Activated CD4-positive, alpha-beta T cell treated with anti-CD3 and anti-CD28 coated beads for 36 hours (primary cell): ENCODE data around the gene DELE1. TPM values are rescaled to one million over a fixed set of nuclear protein-coding genes. Genes with fewer than 3 reads are reported as not detected.
A peak's percentile ranks its signal among the peaks of the same experiment; 100 is the strongest.

Experiments
- ATAC-seq: fragments of 200-7000 bp; cut with Tn5 transposase; one replicate; pipeline ENCODE4 v1.10.0; 2021; ENCODE audit warnings: mild to moderate bottlenecking, moderate library complexity
- CTCF ChIA-PET: fragments of 350-600 bp; sonication (Branson Sonifier 250); formaldehyde crosslinking; loops from one replicate; lab custom pipeline; 2021; ENCODE audit warnings: antibody characterized with exemption; lab: Charles Lee
- POLR2A ChIA-PET: fragments of 350-600 bp; sonication (Branson Sonifier 250); formaldehyde crosslinking; loops from one replicate; lab custom pipeline; 2021; ENCODE audit warnings: antibody characterized with exemption, inconsistent platforms; lab: Charles Lee
- DNase-seq: peaks from one replicate; pipeline ENCODE4 v3.0.0-alpha.2; 2020
- H3K27ac Mint-ChIP-seq: one replicate; pipeline ENCODE4 v1.8.0; 2021; ENCODE audit warnings: mixed read lengths
- H3K27me3 Mint-ChIP-seq: one replicate; pipeline ENCODE4 v1.8.0; 2021; ENCODE audit warnings: mixed read lengths
- H3K36me3 Mint-ChIP-seq: one replicate; pipeline ENCODE4 v1.8.0; 2021; ENCODE audit warnings: low read depth, mixed read lengths
- H3K4me1 Mint-ChIP-seq: one replicate; pipeline ENCODE4 v1.8.0; 2021; ENCODE audit warnings: mixed read lengths
- H3K4me3 Mint-ChIP-seq: one replicate; pipeline ENCODE4 v1.8.0; 2021; ENCODE audit warnings: mild to moderate bottlenecking, moderate library complexity, mixed read lengths
- H3K9me3 Mint-ChIP-seq: one replicate; pipeline ENCODE4 v1.8.0; 2021; ENCODE audit warnings: low read depth, mixed read lengths
- intact Hi-C, 2 experiments: fragments of 100-400 bp; cut with DNase I in 1 of 2; cut with micrococcal nuclease in 1 of 2; formaldehyde crosslinking; loops; one replicate each; pipeline versions ENCODE4 v1.14.2 to v1.15.1; 2022 to 2024; cut with DNase I, micrococcal nuclease
- total RNA-seq, 2 experiments: library from RNA; stranded (reverse); gene quantifications; one replicate each; pipeline ENCODE4 v1.2.3, GENCODE V29; 2021

The DELE1 gene
- total RNA-seq, 2 experiments from 2014 or later, result 48.7 to 56.1 TPM

DNA sequence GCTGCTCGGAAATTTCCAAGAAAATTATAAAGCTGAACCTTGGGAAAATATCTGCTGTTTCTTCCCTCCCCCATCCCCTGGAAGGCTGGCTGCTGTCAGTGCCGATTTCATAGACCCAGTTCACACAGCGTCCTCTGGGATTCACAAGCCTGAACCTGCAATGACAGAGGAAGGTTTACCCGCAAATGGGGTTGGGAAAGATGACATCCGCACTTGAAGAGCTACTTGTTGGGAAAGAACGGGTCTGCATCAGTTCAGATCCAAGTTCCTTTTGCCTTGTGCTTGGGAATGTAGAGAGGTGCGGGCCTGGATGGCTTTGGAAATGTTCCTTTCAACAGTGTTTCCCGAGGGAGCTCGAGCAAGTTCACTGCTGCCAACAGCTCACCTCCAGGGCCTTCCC lies 20.4 kb downstream of the DELE1 start:
- intact Hi-C loops, result no loop called here
- Mint-ChIP-seq H3K4me3 (no peak overlapping the region), H3K27me3 (no peaks in the 10 kb centered on the region), H3K4me1 (peaks cover 3% of the 10 kb centered on the region), H3K27ac (no peak overlapping the region), H3K36me3 (peaks cover 9% of the 10 kb centered on the region), H3K9me3 (no peaks in the 10 kb centered on the region)
- ChIA-PET CTCF (interaction anchor here (1.0 to 1.8 kb wide), 8 partner anchors 10 to 64 kb away, joined by 3 to 9 read pairs (median 5); partner anchors contain the start of gene RNF14), POLR2A (no interaction called here)
- ATAC-seq, result no peak
- no peak for DNase-seq

DNA sequence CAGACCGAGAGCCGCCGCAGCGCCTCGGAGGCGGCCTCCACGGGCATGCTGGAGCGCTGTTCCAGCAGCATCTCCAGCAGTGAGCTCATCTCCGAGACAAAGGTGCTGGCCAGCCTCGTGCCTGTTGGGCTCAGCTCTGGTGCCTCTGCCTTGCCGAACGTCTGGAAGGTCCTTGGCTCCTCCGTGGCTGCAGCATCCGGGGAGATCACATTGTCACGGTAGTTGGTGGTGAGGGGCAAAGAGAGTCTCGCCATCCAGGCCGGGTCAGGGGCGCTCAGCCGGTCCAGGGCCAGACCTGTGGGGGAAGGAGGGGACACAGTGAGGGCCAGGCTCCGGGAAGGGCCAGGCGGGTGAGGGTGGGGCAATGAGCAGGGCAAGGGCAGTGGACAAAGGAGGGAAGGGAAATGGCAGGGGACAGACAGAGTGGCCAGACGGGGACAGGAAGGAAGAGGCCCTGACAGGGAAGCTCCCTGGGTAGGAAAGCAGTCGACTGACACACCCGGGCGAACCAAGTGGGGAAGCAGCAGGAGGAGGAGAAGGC lies 21.9 kb downstream of the DELE1 start:
- POLR2A ChIA-PET, result no interaction called here
- H3K4me3 Mint-ChIP-seq, result no peak overlapping the region
- DNase-seq (no peak), ATAC-seq (no peak)
- H3K4me1 Mint-ChIP-seq, result peaks cover 5% of the 10 kb centered on the region
- no peaks in the 10 kb centered on the region for H3K27me3 Mint-ChIP-seq
- intact Hi-C loops, result no loop called here
- no peak overlapping the region for H3K27ac Mint-ChIP-seq
- CTCF ChIA-PET, result interaction anchor here (1.6 to 4.3 kb wide), 3 partner anchors 15 to 253 kb away, joined by 5 to 17 read pairs (median 6); partner anchors contain the start of gene DELE1
- H3K9me3 Mint-ChIP-seq, result no peaks in the 10 kb centered on the region
- H3K36me3 Mint-ChIP-seq, result peaks cover 2% of the 10 kb centered on the region

DNA sequence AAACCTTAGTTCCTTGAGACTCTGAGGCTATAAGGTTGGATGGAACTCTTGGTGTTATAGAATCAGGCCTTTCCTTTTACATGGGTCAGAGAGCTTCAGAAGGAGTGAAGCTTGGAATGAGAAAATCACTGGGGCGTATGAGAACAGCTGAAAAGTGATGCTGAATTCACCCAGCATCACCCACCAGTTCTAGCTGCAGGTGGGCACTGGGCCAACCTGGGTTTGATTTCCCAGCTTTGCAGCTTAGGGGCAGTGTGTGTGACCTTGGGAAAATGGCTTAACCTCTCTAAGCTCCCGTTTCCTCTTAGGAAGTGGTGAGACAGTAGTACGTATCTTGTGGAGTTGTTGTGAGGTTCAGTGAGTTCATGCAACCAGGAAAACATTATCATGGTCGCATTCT lies 23.6 kb downstream of the DELE1 start:
- Mint-ChIP-seq H3K9me3 (no peaks in the 10 kb centered on the region), H3K4me1 (peaks cover 7% of the 10 kb centered on the region), H3K27ac (no peak overlapping the region), H3K27me3 (no peaks in the 10 kb centered on the region), H3K4me3 (no peak overlapping the region), H3K36me3 (no peaks in the 10 kb centered on the region)
- POLR2A ChIA-PET, result no interaction called here
- no peak for DNase-seq
- intact Hi-C loops, result no loop called here
- CTCF ChIA-PET, result interaction anchor here (1.1 to 4.3 kb wide), 4 partner anchors 13 to 44 kb away, joined by 3 to 17 read pairs (median 4); partner anchors contain the start of gene DELE1
- ATAC-seq, result no peak

DNA sequence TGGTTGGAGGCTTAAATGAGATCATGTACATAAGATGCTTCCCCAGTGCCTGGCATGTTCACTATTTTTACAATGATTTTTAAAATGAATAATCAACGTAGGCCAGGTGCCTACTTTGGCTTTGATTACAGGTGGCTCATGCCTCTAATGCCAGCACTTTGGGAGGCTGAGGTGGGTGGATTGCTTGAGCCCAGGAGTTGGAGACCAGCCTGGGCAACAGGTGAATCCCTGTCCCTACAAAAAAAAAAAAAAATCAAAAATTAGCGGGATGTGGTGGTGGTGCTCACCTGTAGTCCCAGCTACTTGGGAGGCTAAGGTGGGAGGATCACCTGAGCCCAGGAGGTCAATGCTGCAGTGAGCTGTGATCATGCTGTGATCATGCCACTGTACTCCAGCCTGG lies 25.1 kb downstream of the DELE1 start:
- Mint-ChIP-seq H3K4me3 (no peak overlapping the region), H3K27me3 (no peaks in the 10 kb centered on the region), H3K36me3 (no peaks in the 10 kb centered on the region), H3K9me3 (no peaks in the 10 kb centered on the region), H3K4me1 (peaks cover 7% of the 10 kb centered on the region), H3K27ac (no peak overlapping the region)
- ATAC-seq (no peak), DNase-seq (no peak)
- ChIA-PET POLR2A (interaction anchor here (0.6 kb wide), 1 partner anchor 20 kb away, joined by 4 read pairs; the partner anchor contains the start of gene RNF14), CTCF (interaction anchor here (1.0 to 4.3 kb wide), 2 partner anchors 12 to 232 kb away, joined by 3 to 17 read pairs; no protein-coding TSS in a partner anchor)
- intact Hi-C loops, result no loop called here

DNA sequence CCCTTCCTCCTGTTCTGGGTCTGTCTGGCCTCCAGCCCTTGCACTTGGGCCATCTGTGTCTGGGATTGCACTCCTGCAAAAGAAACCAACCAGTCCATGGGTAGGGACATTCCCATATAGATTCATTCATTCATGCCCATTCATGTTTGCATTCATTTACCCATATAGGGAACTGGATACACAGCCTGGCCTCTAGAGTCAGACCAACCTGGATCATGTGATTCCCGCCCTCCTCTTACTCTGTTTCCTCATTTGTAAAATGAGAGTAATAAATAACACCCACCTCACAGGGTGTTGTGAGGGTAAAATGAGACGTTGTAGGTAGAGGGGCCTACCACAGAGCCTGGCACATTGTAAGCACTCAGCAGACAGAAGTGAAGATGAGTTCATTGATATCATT lies 25.8 kb downstream of the DELE1 start:
- ChIA-PET POLR2A (interaction anchor here (0.6 kb wide), 1 partner anchor 20 kb away, joined by 4 read pairs; the partner anchor contains the start of gene RNF14), CTCF (interaction anchor here (4.3 kb wide), 1 partner anchor 11 kb away, joined by 17 read pairs; no protein-coding TSS in a partner anchor)
- Mint-ChIP-seq H3K27me3 (no peaks in the 10 kb centered on the region), H3K36me3 (no peaks in the 10 kb centered on the region), H3K4me1 (peaks cover 7% of the 10 kb centered on the region), H3K4me3 (no peak overlapping the region), H3K27ac (no peak overlapping the region), H3K9me3 (no peaks in the 10 kb centered on the region)
- intact Hi-C loops, result no loop called here
- DNase-seq, result no peak
- ATAC-seq, result no peak

DNA sequence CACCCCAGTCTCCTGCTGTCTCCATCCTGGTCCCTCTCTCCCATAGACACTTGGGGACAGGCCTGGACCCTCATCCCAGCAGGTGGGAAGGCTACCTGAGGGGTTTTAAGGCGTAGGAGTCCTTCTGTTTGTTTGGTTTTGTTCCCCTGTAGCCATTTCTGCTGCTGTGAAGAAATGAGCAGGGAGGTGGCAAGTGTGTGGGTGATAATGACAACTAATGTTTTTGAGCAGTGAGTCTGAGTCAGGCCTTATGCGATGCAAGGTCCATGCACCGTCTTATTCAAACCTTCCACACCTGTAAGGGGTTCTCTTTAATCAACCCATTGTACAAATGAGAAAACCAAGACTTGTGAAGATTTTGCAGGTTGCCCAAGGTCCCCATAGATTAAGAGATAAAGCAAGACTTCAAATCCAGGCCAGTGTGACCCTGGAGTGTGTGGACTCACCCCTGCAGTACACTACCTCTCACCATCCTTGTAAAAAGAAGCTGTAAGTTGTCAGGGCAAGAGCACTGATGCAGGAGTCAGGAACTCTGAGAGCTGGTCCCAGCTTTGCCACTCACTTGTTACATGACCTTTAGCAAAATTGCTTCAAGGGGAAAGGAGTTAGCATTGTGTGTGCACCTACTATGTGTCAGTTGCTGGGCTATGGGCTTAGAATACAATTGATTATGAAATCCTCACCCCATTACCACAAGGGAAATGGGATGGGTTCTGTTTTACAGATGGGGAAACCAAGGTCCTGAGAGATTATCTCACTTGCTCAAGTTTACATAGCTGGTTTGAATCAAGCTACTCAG lies 26.7 kb downstream of the DELE1 start:
- peaks cover 7% of the 10 kb centered on the region for H3K4me1 Mint-ChIP-seq
- no peak overlapping the region for H3K4me3 Mint-ChIP-seq
- H3K9me3 Mint-ChIP-seq, result no peaks in the 10 kb centered on the region
- DNase-seq (no peak), ATAC-seq (peak; percentile 69)
- intact Hi-C loops, result no loop called here
- no peaks in the 10 kb centered on the region for H3K27me3 Mint-ChIP-seq
- H3K27ac Mint-ChIP-seq, result peak overlapping the region; percentile 10
- ChIA-PET CTCF (interaction anchor here (0.7 to 3.1 kb wide), 5 partner anchors 8 to 71 kb away, joined by 3 to 22 read pairs (median 4); no protein-coding TSS in a partner anchor), POLR2A (no interaction called here)
- H3K36me3 Mint-ChIP-seq, result no peaks in the 10 kb centered on the region

DNA sequence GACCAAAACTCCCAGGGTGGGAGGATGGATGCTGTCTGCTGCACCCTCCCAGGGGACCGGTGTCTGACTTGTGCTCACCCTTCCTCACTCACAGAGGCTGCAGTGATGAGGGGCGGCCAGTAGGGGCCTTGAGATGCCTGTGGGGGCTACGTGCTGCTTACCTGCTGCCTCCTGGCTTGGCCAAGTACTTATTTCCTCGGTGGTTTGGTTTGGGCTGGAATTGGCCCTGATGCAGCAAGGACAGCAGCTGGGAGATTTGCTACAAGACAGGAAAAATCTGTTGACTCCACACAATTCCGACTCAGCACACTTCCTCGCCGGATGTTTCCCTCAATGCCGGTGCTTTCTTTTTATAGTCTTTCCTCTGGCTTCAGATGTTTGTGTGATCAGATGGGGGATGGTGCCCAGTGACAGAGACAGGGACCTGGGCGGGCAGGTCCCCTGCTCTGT lies 27.7 kb downstream of the DELE1 start:
- Mint-ChIP-seq H3K9me3 (no peaks in the 10 kb centered on the region), H3K4me3 (no peak overlapping the region), H3K27me3 (no peaks in the 10 kb centered on the region), H3K4me1 (peaks cover 7% of the 10 kb centered on the region), H3K36me3 (no peaks in the 10 kb centered on the region), H3K27ac (no peak overlapping the region)
- peak; percentile 57 for DNase-seq
- ATAC-seq, result peak; percentile 84
- POLR2A ChIA-PET, result no interaction called here
- CTCF ChIA-PET, result interaction anchor here (1.2 to 3.1 kb wide), 4 partner anchors 9 to 259 kb away, joined by 3 to 22 read pairs (median 4); no protein-coding TSS in a partner anchor
- intact Hi-C loops, result no loop called here

DNA sequence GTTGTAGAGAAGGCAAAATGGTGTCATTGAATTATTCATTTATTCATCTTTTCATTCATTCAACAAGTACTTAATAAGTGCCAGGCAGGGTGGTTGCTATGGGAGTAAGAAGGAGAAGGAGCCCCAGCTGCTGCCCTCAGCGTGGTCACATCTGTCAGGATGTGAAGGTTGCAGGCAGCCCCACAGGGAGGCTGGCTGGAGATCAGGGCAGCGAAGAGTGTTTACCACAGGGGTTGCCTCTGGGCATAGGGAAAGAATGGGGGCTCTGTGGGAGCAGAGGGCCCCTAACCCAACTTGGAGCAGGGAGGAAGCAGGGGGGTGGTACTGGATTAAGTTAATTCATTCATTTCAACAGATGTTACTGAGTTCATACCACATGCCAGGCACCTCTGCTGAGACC lies 28.3 kb downstream of the DELE1 start:
- Mint-ChIP-seq H3K4me1 (peaks cover 7% of the 10 kb centered on the region), H3K4me3 (no peak overlapping the region), H3K27me3 (no peaks in the 10 kb centered on the region), H3K36me3 (no peaks in the 10 kb centered on the region), H3K9me3 (no peaks in the 10 kb centered on the region), H3K27ac (no peak overlapping the region)
- ATAC-seq, result no peak
- DNase-seq, result no peak
- intact Hi-C loops, result no loop called here
- POLR2A ChIA-PET, result no interaction called here
- CTCF ChIA-PET, result interaction anchor here (1.7 to 3.1 kb wide), 3 partner anchors 9 to 260 kb away, joined by 3 to 22 read pairs (median 4); no protein-coding TSS in a partner anchor

DNA sequence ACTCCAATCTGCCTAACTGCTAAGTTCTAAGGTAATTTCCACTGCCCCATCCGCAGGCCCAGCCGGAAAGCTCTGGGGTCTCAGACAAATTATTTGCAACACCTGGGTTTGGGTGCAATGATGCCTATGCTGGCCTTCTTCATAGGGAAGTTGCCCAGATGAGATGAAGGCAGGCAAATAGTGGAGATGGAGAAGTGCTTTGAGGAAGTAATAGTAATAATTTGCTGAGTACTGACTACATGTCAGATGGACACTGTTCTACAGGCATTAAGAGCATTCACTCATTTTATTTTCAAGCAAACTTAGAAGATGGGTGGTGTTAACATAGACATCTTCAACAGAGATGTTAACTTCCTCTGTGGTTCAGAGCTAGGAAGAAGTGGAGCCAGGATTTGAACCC lies 30.5 kb downstream of the DELE1 start:
- POLR2A ChIA-PET, result no interaction called here
- Mint-ChIP-seq H3K4me3 (no peak overlapping the region), H3K36me3 (no peaks in the 10 kb centered on the region), H3K27ac (no peak overlapping the region), H3K4me1 (peaks cover 25% of the 10 kb centered on the region), H3K9me3 (no peaks in the 10 kb centered on the region), H3K27me3 (no peaks in the 10 kb centered on the region)
- DNase-seq (no peak), ATAC-seq (no peak)
- CTCF ChIA-PET, result interaction anchor here (0.6 to 3.4 kb wide), 6 partner anchors 10 to 290 kb away, joined by 3 to 12 read pairs (median 4); partner anchors contain the start of gene RNF14
- intact Hi-C loops, result no loop called here

DNA sequence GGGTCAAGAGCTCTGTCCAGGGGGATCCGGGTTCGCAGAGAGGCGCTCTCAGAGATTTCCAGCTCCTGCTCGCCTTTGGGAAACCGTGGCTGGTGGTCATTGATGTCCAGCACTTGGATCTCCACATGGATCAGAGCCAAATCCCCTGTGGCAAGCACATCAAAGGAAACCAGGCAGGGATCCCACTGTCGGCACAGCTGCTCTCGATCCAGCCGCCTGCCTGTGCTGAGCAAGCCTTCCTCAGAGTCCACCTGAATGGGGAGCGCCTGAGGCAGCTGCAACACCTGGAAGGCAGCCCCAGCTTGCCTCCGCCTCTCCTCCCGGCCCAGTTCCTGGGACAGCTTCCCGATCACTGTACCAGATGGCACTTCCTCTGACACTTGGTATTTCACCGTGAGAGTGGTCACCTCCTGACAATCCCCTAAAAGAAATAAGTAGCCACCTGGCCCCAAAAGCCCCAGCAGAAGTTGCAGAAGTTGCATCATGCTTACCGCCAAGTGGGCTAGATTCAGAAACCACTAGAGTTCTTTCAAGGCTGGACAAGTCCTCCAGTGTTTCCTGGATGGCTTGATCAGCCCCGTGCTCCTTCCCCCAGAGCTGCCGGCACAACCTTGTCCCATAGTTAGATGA lies 33.8 kb downstream of the DELE1 start:
- no peaks in the 10 kb centered on the region for H3K9me3 Mint-ChIP-seq
- H3K4me3 Mint-ChIP-seq, result peak overlapping the region; percentile 50
- CTCF ChIA-PET, result interaction anchor here (0.5 to 6.1 kb wide), 11 partner anchors 12 to 307 kb away, joined by 3 to 152 read pairs (median 4); partner anchors contain the start of genes DELE1, FCHSD1, PCDH1 and RNF14
- peak overlapping the region; percentile 58 for H3K27ac Mint-ChIP-seq
- no peaks in the 10 kb centered on the region for H3K36me3 Mint-ChIP-seq
- ATAC-seq (no peak), DNase-seq (no peak)
- no peaks in the 10 kb centered on the region for H3K27me3 Mint-ChIP-seq
- peaks cover 38% of the 10 kb centered on the region for H3K4me1 Mint-ChIP-seq
- intact Hi-C loops, result no loop called here
- POLR2A ChIA-PET, result interaction anchor here (1.7 kb wide), 1 partner anchor 265 kb away, joined by 4 read pairs; no protein-coding TSS in a partner anchor

DNA sequence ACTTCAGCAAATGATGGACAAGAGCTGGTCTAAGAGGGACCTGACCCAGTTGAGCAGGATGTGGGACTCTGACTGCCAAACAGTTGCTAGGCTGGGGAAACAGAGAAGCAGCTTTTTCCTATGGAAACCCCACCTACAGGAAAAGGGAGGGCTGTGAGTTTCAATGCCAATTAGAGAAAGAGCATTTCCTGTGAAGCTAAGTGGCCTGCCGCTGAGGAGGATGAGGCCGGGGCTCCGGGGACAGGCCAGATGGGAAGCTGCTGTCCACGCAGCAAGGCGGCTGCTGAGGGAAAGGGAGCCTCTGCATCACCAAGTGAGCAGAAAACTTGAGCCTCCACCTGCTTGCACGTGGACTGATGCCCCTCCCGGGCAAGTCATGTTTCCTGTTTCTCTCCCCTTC lies 34.4 kb downstream of the DELE1 start, which contains the start of gene PCDH12:
TSS of gene PCDH12 (minus strand) at position 90 of the 400 bp plus-strand sequence. CDS start 351 bp downstream, outside the sequence.
- peak within 1 kb of the TSS; percentile 58 for H3K27ac Mint-ChIP-seq
- POLR2A ChIA-PET, result interaction anchor here (1.7 kb wide), 1 partner anchor 266 kb away, joined by 4 read pairs; no protein-coding TSS in a partner anchor
- CTCF ChIA-PET, result interaction anchor here (0.5 to 6.1 kb wide), 12 partner anchors 11 to 307 kb away, joined by 3 to 152 read pairs (median 5); partner anchors contain the start of genes DELE1, FCHSD1, PCDH1 and RNF14
- H3K27me3 Mint-ChIP-seq, result no peaks in the 10 kb centered on the region
- H3K9me3 Mint-ChIP-seq, result no peaks in the 10 kb centered on the region
- DNase-seq, result peak; percentile 49
- peak; percentile 23 for ATAC-seq
- H3K36me3 Mint-ChIP-seq, result no peaks in the 10 kb centered on the region
- intact Hi-C loops, result no loop called here
- peak within 1 kb of the TSS; percentile 50 for H3K4me3 Mint-ChIP-seq
- peaks cover 38% of the 10 kb centered on the region for H3K4me1 Mint-ChIP-seq
